GM06990 (cell line): Measurements from ENCODE around the gene DAB2IP.

Source experiments
- DNase-seq: peaks from one replicate; pipeline ENCODE4 v3.0.0-alpha.2; 2011; ENCODE audit not compliant: insufficient read length; ENCODE audit errors: extremely low read depth
- H3K27me3 ChIP-seq: replicated peaks from 2 replicates; pipeline ENCODE4 v1.6.0; 2011; ENCODE audit warnings: low read length; ENCODE audit not compliant: control insufficient read depth, insufficient read depth
- H3K36me3 ChIP-seq: 2 replicates; pipeline ENCODE4 v1.5.1; 2011; ENCODE audit warnings: low read length; ENCODE audit not compliant: control insufficient read depth, insufficient read depth
- H3K4me3 ChIP-seq: replicated peaks from 2 replicates; pipeline ENCODE4 v1.5.1; 2011; ENCODE audit warnings: low read depth, mild to moderate bottlenecking, control low read depth, low read length
- CTCF ChIP-seq: IDR thresholded peaks from 2 replicates; pipeline ENCODE4 v1.5.1; 2011; ENCODE audit warnings: low read length, control low read depth, mild to moderate bottlenecking, inconsistent platforms; ENCODE audit not compliant: insufficient read depth, poor library complexity, severe bottlenecking

DAB2IP gene

GRCh38 chr9:121652021-121652837 is 795 bp downstream of the DAB2IP start:
- TF ChIP-seq CTCF: no peak
- H3K27me3 ChIP-seq: peaks cover 1% of the 10 kb centered on the region; the same call in 1 of the 2 replicates
- H3K4me3 ChIP-seq: no peak overlapping the region
- no peak for DNase-seq
- no peaks in the 10 kb centered on the region for H3K36me3 ChIP-seq

- no peak overlapping the region for H3K4me3 ChIP-seq
- no peak for DNase-seq
- TF ChIP-seq CTCF: no peak
- H3K36me3 ChIP-seq: no peaks in the 10 kb centered on the region
- peaks cover 1% of the 10 kb centered on the region; the same call in 1 of the 2 replicates for H3K27me3 ChIP-seq
Observed at GRCh38 chr9:121652838-121653231, 1.4 kb downstream of the DAB2IP start.

- peaks cover 1% of the 10 kb centered on the region; the same call in 1 of the 2 replicates for H3K27me3 ChIP-seq
- no peak overlapping the region for H3K4me3 ChIP-seq
- no peak for TF ChIP-seq CTCF
- no peaks in the 10 kb centered on the region for H3K36me3 ChIP-seq
- DNase-seq: no peak
Observed at GRCh38 chr9:121654499-121655140, 3.2 kb downstream of the DAB2IP start.

- no peak for DNase-seq
- no peak for TF ChIP-seq CTCF
- H3K27me3 ChIP-seq: peaks cover 1% of the 10 kb centered on the region; the same call in 1 of the 2 replicates
Observed at GRCh38 chr9:121655231-121655755, 3.9 kb downstream of the DAB2IP start.

GRCh38 chr9:121656941-121657470 is 5.6 kb downstream of the DAB2IP start:
- Histone ChIP-seq H3K36me3 (no peaks in the 10 kb centered on the region), H3K4me3 (no peak overlapping the region), H3K27me3 (no peaks in the 10 kb centered on the region; the same call in 1 of the 2 replicates)
- no peak for DNase-seq
- no peak for TF ChIP-seq CTCF

More at GRCh38 chr9:121655231-121655755, 3.9 kb downstream of the DAB2IP start:
- Histone ChIP-seq H3K4me3 (no peak overlapping the region), H3K36me3 (no peaks in the 10 kb centered on the region)
